ENCODE results near the gene CREM.
A peak's percentile ranks its signal among the peaks of the same experiment; 100 is the strongest.

CREM gene

DNA sequence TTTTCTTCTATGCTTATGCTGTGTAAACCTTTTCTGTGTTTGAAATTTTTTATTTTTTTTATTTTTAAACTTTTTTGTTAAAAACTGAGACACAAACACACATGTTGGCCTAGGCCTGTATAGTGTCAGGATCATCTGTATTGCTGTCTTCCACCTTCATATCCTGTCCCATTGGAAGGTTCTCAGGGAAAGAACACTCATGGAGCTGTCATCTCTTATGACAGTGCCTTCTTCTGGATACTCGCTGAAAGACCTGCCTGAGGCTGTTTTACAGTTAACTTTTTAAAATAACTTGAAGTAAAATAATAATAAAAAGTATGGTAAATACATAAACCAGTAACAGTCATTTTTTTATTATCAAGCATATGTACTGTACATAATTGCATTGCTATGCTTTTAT is 34.1 kb downstream of the CREM start:
- TF ChIP-seq GABPA (IDR thresholded peaks at IDR 0.05; ENCODE audit: low read depth) = no peak
- no peak for TF ChIP-seq SPI1 (IDR thresholded peaks at IDR 0.05; ENCODE audit: borderline replicate concordance, low read depth)
- no peak for DNase-seq (ENCODE audit: low read depth in 1 of 2, low spot score in 1 of 2)
- H3K27me3 ChIP-seq (ENCODE audit: insufficient read depth, poor library complexity, severe bottlenecking) = no peaks in the 10 kb centered on the region

DNA sequence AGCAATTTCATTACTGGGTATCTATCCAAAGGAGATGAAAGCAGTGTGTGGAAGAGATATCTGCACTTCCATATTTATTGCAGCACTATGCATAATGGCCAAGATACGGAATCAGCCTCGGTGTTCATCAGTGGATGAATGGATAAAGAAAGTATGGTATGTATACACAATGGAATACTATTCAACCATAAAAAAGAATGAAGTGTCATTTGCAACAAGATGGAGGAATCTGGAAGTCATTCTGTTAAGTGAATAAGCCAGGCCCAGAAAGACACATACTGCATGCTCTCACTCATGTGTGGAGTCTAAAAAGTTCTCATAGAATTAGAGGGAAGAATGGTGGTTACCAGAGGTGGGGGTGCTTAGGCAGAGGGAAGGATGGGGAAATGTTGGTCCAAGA is 35.3 kb downstream of the CREM start:
- Histone ChIP-seq H3K4me3 (replicated peaks; ENCODE audit: insufficient read depth, low read length) (no peak overlapping the region), H3K27me3 (ENCODE audit: insufficient read depth, poor library complexity, severe bottlenecking) (no peaks in the 10 kb centered on the region), H3K27ac (replicated peaks) (no peak overlapping the region)
- TF ChIP-seq POLR2AphosphoS5 (IDR thresholded peaks at IDR 0.05; ENCODE audit: low read depth) = no peak
- TF ChIP-seq, protein P1, sequence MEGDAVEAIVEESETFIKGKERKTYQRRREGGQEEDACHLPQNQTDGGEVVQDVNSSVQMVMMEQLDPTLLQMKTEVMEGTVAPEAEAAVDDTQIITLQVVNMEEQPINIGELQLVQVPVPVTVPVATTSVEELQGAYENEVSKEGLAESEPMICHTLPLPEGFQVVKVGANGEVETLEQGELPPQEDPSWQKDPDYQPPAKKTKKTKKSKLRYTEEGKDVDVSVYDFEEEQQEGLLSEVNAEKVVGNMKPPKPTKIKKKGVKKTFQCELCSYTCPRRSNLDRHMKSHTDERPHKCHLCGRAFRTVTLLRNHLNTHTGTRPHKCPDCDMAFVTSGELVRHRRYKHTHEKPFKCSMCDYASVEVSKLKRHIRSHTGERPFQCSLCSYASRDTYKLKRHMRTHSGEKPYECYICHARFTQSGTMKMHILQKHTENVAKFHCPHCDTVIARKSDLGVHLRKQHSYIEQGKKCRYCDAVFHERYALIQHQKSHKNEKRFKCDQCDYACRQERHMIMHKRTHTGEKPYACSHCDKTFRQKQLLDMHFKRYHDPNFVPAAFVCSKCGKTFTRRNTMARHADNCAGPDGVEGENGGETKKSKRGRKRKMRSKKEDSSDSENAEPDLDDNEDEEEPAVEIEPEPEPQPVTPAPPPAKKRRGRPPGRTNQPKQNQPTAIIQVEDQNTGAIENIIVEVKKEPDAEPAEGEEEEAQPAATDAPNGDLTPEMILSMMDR (IDR thresholded peaks at IDR 0.05; ENCODE audit: insufficient read depth, low read length) = no peak
- TF ChIP-seq GABPA (IDR thresholded peaks at IDR 0.05; ENCODE audit: low read depth) = no peak
- TF ChIP-seq, protein P2, sequence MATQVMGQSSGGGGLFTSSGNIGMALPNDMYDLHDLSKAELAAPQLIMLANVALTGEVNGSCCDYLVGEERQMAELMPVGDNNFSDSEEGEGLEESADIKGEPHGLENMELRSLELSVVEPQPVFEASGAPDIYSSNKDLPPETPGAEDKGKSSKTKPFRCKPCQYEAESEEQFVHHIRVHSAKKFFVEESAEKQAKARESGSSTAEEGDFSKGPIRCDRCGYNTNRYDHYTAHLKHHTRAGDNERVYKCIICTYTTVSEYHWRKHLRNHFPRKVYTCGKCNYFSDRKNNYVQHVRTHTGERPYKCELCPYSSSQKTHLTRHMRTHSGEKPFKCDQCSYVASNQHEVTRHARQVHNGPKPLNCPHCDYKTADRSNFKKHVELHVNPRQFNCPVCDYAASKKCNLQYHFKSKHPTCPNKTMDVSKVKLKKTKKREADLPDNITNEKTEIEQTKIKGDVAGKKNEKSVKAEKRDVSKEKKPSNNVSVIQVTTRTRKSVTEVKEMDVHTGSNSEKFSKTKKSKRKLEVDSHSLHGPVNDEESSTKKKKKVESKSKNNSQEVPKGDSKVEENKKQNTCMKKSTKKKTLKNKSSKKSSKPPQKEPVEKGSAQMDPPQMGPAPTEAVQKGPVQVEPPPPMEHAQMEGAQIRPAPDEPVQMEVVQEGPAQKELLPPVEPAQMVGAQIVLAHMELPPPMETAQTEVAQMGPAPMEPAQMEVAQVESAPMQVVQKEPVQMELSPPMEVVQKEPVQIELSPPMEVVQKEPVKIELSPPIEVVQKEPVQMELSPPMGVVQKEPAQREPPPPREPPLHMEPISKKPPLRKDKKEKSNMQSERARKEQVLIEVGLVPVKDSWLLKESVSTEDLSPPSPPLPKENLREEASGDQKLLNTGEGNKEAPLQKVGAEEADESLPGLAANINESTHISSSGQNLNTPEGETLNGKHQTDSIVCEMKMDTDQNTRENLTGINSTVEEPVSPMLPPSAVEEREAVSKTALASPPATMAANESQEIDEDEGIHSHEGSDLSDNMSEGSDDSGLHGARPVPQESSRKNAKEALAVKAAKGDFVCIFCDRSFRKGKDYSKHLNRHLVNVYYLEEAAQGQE (IDR thresholded peaks at IDR 0.05; ENCODE audit: insufficient replicate concordance, low read depth) = no peak
- no peak for TF ChIP-seq SPI1 (IDR thresholded peaks at IDR 0.05; ENCODE audit: borderline replicate concordance, low read depth)
- no peak for DNase-seq (ENCODE audit: low read depth in 1 of 2, low spot score in 1 of 2)

More for the DNA sequence above, 34.1 kb downstream of the CREM start:
- H3K4me3 ChIP-seq (replicated peaks; ENCODE audit: insufficient read depth, low read length) = no peak overlapping the region
- H3K27ac ChIP-seq (replicated peaks) = no peak overlapping the region

DNA sequence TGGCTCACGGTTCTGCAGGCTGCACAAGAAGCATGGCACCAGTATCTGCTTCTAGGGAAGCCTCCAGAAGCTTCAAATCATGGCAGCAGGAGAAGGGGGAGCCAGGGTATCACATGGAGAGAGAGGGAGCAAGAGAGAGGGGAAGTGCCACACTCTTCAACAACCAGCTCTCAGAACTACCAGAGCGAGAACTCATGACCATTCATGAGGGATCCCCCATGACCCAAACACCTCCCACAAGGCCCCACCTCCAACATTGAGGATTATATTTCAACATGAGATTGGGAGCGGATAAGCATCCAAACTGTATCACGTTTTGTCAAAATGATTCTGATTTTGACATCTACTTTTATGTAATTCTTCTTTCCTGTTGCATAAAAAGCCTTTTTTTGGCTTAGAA is 38.5 kb downstream of the CREM start:
- TF ChIP-seq, protein P1 (IDR thresholded peaks at IDR 0.05; ENCODE audit: insufficient read depth, low read length) = no peak
- TF ChIP-seq SPI1 (IDR thresholded peaks at IDR 0.05; ENCODE audit: borderline replicate concordance, low read depth) = peak; percentile 30; the same call in 1 of the 2 replicates
- no peak for TF ChIP-seq POLR2AphosphoS5 (IDR thresholded peaks at IDR 0.05; ENCODE audit: low read depth)
- TF ChIP-seq GABPA (IDR thresholded peaks at IDR 0.05; ENCODE audit: low read depth) = no peak
- Histone ChIP-seq H3K27me3 (ENCODE audit: insufficient read depth, poor library complexity, severe bottlenecking) (no peaks in the 10 kb centered on the region), H3K27ac (replicated peaks) (no peak overlapping the region), H3K4me3 (replicated peaks; ENCODE audit: insufficient read depth, low read length) (no peak overlapping the region)
- no peak for DNase-seq (ENCODE audit: low read depth in 1 of 2, low spot score in 1 of 2)

DNA sequence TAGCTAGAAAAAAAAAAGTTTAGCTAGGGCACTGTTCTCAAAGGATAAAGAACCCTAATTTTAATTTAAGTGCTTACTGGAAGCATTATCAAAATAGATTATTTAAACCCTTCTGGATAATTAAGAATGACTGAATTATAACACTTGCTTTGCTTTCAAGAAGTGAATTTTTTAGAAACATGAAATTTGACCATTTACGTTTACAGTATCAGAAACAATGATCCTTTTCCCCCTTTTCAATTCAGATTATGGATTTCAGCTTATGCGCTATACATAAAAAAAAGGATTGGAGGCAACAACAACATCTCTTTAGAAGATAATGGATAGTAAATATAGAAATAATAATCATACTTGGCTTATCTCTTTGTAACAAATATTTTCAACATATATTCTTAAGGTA is 39.2 kb downstream of the CREM start:
- no peak overlapping the region for H3K4me3 ChIP-seq (replicated peaks; ENCODE audit: insufficient read depth, low read length)
- TF ChIP-seq SPI1 (IDR thresholded peaks at IDR 0.05; ENCODE audit: borderline replicate concordance, low read depth) = no peak
- no peak for DNase-seq (ENCODE audit: low read depth in 1 of 2, low spot score in 1 of 2)

DNA sequence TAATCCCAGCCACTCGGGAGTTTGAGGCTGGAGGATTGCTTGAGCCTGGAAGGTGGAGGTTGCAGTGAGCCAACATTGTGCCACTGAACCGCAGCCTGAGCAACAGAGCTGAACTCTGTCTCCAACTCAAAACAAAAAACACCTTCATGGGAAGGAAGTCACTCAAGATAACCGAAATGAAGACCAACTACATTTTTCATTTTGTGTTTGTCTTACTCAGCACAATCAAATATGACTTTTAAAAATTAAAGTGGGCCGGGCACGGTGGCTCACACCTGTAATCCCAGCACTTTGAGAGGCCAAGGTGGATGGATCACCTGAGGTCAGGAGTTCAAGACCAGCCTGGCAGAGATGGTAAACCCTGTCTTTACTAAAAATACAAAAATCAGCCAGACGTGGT is 40.0 kb downstream of the CREM start:
- no peak overlapping the region for H3K4me3 ChIP-seq (replicated peaks; ENCODE audit: insufficient read depth, low read length)
- no peak overlapping the region for H3K27ac ChIP-seq (replicated peaks)
- no peak for DNase-seq (ENCODE audit: low read depth in 1 of 2, low spot score in 1 of 2)
- no peaks in the 10 kb centered on the region for H3K27me3 ChIP-seq (ENCODE audit: insufficient read depth, poor library complexity, severe bottlenecking)
- TF ChIP-seq, protein P1 (IDR thresholded peaks at IDR 0.05; ENCODE audit: insufficient read depth, low read length) = no peak
- TF ChIP-seq POLR2AphosphoS5 (IDR thresholded peaks at IDR 0.05; ENCODE audit: low read depth) = no peak
- TF ChIP-seq SPI1 (IDR thresholded peaks at IDR 0.05; ENCODE audit: borderline replicate concordance, low read depth) = no peak
- TF ChIP-seq GABPA (IDR thresholded peaks at IDR 0.05; ENCODE audit: low read depth) = no peak
- TF ChIP-seq, protein P2 (IDR thresholded peaks at IDR 0.05; ENCODE audit: insufficient replicate concordance, low read depth) = no peak

More for the DNA sequence above, 39.2 kb downstream of the CREM start:
- Histone ChIP-seq H3K27me3 (ENCODE audit: insufficient read depth, poor library complexity, severe bottlenecking) (no peaks in the 10 kb centered on the region), H3K27ac (replicated peaks) (no peak overlapping the region)
